K562 (cell line): Measurements from ENCODE around the gene RET. TPM values are rescaled to one million over a fixed set of nuclear protein-coding genes. Genes with fewer than 3 reads are reported as not detected.

ENCODE experiments used
- BACH1 ChIP-seq: fragments of 200-800 bp; sonication (Bioruptor generic); IDR thresholded peaks from 2 replicates; pipeline ENCODE4 v1.6.1; 2016; ENCODE audit warnings: missing genetic modification characterization, missing compliant biosample characterization
- ELF1 ChIP-seq: fragments of 200-800 bp; sonication (Bioruptor generic); IDR thresholded peaks from 2 replicates; pipeline ENCODE4 v1.6.1; 2016; ENCODE audit warnings: missing genetic modification characterization, missing compliant biosample characterization
- ETV6 ChIP-seq, 3 experiments: fragments of 150-350 bp in 1 of 3; sonication (generic) in 1 of 3; formaldehyde crosslinking in 1 of 3; IDR thresholded peaks; 2 replicates each; pipeline versions ENCODE4 v1.6.1 to v1.8.0; 2014 to 2022; ENCODE audit warnings: borderline replicate concordance in 2 of 3, low read depth in 2 of 3, antibody characterized with exemption in 1 of 3, low read length in 1 of 3, mild to moderate bottlenecking in 1 of 3, missing genetic modification reagents in 1 of 3
- EWSR1 ChIP-seq: fragments of 450-650 bp; IDR thresholded peaks from 2 replicates; pipeline ENCODE4 v1.6.1; 2018; ENCODE audit warnings: borderline replicate concordance, mild to moderate bottlenecking, low read depth, moderate library complexity; ENCODE audit not compliant: partially characterized antibody
- HINFP ChIP-seq: fragments of 450-650 bp; conservative IDR thresholded peaks from 2 replicates; pipeline ENCODE4 v1.6.1; 2016; ENCODE audit warnings: missing genetic modification characterization, low read depth, mild to moderate bottlenecking, control low read depth, missing compliant biosample characterization
- HOMEZ ChIP-seq: fragments of 250-450 bp; sonication (Bioruptor Pico); IDR thresholded peaks from 2 replicates; pipeline ENCODE4 v1.4.0; 2020; ENCODE audit warnings: mild to moderate bottlenecking, moderate library complexity
- KLF13 ChIP-seq: fragments of 450-650 bp; IDR thresholded peaks from 2 replicates; pipeline ENCODE4 v1.6.1; 2016; ENCODE audit warnings: missing genetic modification characterization, low read depth, mild to moderate bottlenecking, missing compliant biosample characterization, moderate library complexity, borderline replicate concordance
- MED1 ChIP-seq: sonication (generic); formaldehyde crosslinking; IDR thresholded peaks from 2 replicates; pipeline ENCODE4 v1.8.1; 2023; ENCODE audit warnings: missing genetic modification reagents, borderline replicate concordance
- NUFIP1 ChIP-seq: fragments of 450-650 bp; IDR thresholded peaks from 2 replicates; pipeline ENCODE4 v1.6.1; 2018; ENCODE audit not compliant: partially characterized antibody
- OTX1 ChIP-seq: fragments of 450-650 bp; formaldehyde crosslinking; IDR thresholded peaks from 2 replicates; pipeline ENCODE4 v1.4.0; 2022; ENCODE audit warnings: mild to moderate bottlenecking
- PHF21A ChIP-seq: fragments of 450-650 bp; IDR thresholded peaks from 2 replicates; pipeline ENCODE4 v1.6.1; 2017; ENCODE audit warnings: low read depth, borderline replicate concordance
- POLR2H ChIP-seq: IDR thresholded peaks from 2 replicates; pipeline ENCODE4 v1.6.1; 2016; ENCODE audit warnings: missing genetic modification characterization, low read depth, mild to moderate bottlenecking, control low read depth, missing compliant biosample characterization, moderate library complexity
- SIX5 ChIP-seq, 2 experiments: IDR thresholded peaks; 2 replicates each; pipeline ENCODE4 v1.6.1; 2011; ENCODE audit warnings: low read length in 2 of 2, borderline replicate concordance in 1 of 2, low read depth in 1 of 2, mild to moderate bottlenecking in 1 of 2, moderate library complexity in 1 of 2; ENCODE audit not compliant: insufficient read depth in 1 of 2
- THRAP3 ChIP-seq: fragments of 450-650 bp; IDR thresholded peaks from 2 replicates; pipeline ENCODE4 v1.6.1; 2016; ENCODE audit warnings: mild to moderate bottlenecking, inconsistent platforms, borderline replicate concordance
- XRCC5 ChIP-seq: fragments of 200-400 bp; formaldehyde crosslinking; IDR thresholded peaks from 2 replicates; pipeline ENCODE4 v1.6.1; 2017; ENCODE audit warnings: low read depth, mild to moderate bottlenecking, low read length
- ZNF175 ChIP-seq: fragments of 200-800 bp; sonication (Bioruptor generic); IDR thresholded peaks from 2 replicates; pipeline ENCODE4 v1.6.1; 2016; ENCODE audit warnings: low read depth, mild to moderate bottlenecking, missing genetic modification characterization, missing compliant biosample characterization
- ZNF3 ChIP-seq: fragments of 250-450 bp; sonication (Bioruptor Pico); IDR thresholded peaks from 2 replicates; pipeline ENCODE4 v1.5.0; 2021; ENCODE audit warnings: mild to moderate bottlenecking, moderate library complexity
- ZNF431 ChIP-seq: sonication (generic); formaldehyde crosslinking; IDR thresholded peaks from 2 replicates; pipeline ENCODE4 v1.8.0; 2022; ENCODE audit warnings: mild to moderate bottlenecking, missing genetic modification reagents
- ZNF518B ChIP-seq: fragments of 250-450 bp; sonication (Bioruptor Pico); IDR thresholded peaks from 2 replicates; pipeline ENCODE4 v1.5.0; 2021; ENCODE audit warnings: mild to moderate bottlenecking, moderate library complexity
- ZNF695 ChIP-seq: fragments of 450-650 bp; formaldehyde crosslinking; IDR thresholded peaks from 2 replicates; pipeline ENCODE4 v1.4.0; 2020; ENCODE audit warnings: mild to moderate bottlenecking, moderate library complexity
- ZNF76 ChIP-seq: fragments of 250-450 bp; sonication (Bioruptor Pico); IDR thresholded peaks from 2 replicates; pipeline ENCODE4 v1.4.0; 2020; ENCODE audit warnings: mild to moderate bottlenecking, moderate library complexity, borderline replicate concordance
- polyA plus RNA-seq, 8 experiments: library from polyadenylated mRNA; depleted of rRNA in 4 of 8; stranded (reverse) in 5 of 8; unstranded in 3 of 8; fragments of >200 nt; fragmentation: Nextera tagmentation in 2 of 8; fragmentation: Illumina TruSeq in 1 of 8; extraction: Ambion mirVana in 2 of 8; extraction: Trizol in 1 of 8; gene quantifications; 2 replicates each; pipeline versions ENCODE4 v1.2.1 to v1.2.3, GENCODE V29; 2011 to 2014; ENCODE audit warnings: inconsistent platforms in 1 of 8, missing spikeins in 1 of 8
- total RNA-seq, 7 experiments: library from RNA; depleted of rRNA in 6 of 7; stranded (reverse); fragments of >200 nt in 6 of 7; fragmentation: Illumina TruSeq in 2 of 7; extraction: Trizol in 2 of 7; gene quantifications; 2 replicates each; pipeline versions ENCODE4 v1.2.1 to v1.2.3, GENCODE V29; 2011 to 2021; ENCODE audit warnings: low replicate concordance in 1 of 7

RET gene
- total and polyA plus RNA-seq, 9 of the 15 experiments (the other 6 are each of a cell fraction or from before 2014, with no cell fraction given): 0.04 to 0.05 TPM; not detected in 7

GRCh38 chr10:43138757-43139241, 61.9 kb downstream of the RET start (continued):
- TF ChIP-seq HINFP (0 out of 2 replicates have a peak, but pooled peaks have one; percentile 29), EWSR1 (no peak), MED1 (CRISPR knock-in tag) (no peak), PHF21A (no peak), POLR2H (tag) (no peak), ETV6 (IDR thresholded peaks at IDR 0.05; ENCODE audit: borderline replicate concordance in 1 of 2, low read depth in 2 of 2, low read length in 1 of 2) (no peak), ETV6 (CRISPR knock-in tag; IDR thresholded peaks at IDR 0.05; ENCODE audit: borderline replicate concordance) (no peak), ZNF695 (CRISPR knock-in tag) (no peak), THRAP3 (no peak), ZNF518B (CRISPR knock-in tag) (no peak), ZNF175 (CRISPR knock-in tag) (no peak), HOMEZ (no peak), NUFIP1 (no peak), OTX1 (CRISPR knock-in tag) (no peak), SIX5 (IDR thresholded peaks at IDR 0.05; ENCODE audit: borderline replicate concordance in 1 of 2, insufficient read depth in 1 of 2, low read depth in 1 of 2, low read length in 2 of 2) (no peak), BACH1 (tag) (no peak), ELF1 (tag) (no peak), ZNF431 (CRISPR knock-in tag) (no peak), XRCC5 (no peak), ZNF76 (CRISPR knock-in tag) (no peak), KLF13 (tag) (no peak), ZNF3 (no peak)
